WERI-Rb-1 (cell line): ENCODE data around the gene PACRG.

Experiments
- DNase-seq: peaks from one replicate; pipeline ENCODE4 v3.0.0-alpha.2; 2020
- H3K27ac ChIP-seq: fragments of 250-450 bp; sonication (Bioruptor Pico); 2 replicates; pipeline ENCODE4 v1.5.1; 2020; ENCODE audit warnings: mild to moderate bottlenecking, moderate library complexity
- H3K27me3 ChIP-seq: fragments of 250-450 bp; sonication (Bioruptor Pico); 2 replicates; pipeline ENCODE4 v1.5.1; 2021; ENCODE audit warnings: mild to moderate bottlenecking, low read depth, moderate library complexity; ENCODE audit not compliant: insufficient read depth, severe bottlenecking
- H3K36me3 ChIP-seq: fragments of 250-450 bp; sonication (Bioruptor Pico); 2 replicates; pipeline ENCODE4 v1.5.1; 2020; ENCODE audit warnings: mild to moderate bottlenecking, moderate library complexity
- H3K4me3 ChIP-seq: 2 replicates; pipeline ENCODE4 v1.5.1; 2011; ENCODE audit warnings: low read depth, mild to moderate bottlenecking, control low read depth, low read length
- H3K9me3 ChIP-seq: fragments of 250-450 bp; sonication (Bioruptor Pico); 2 replicates; pipeline ENCODE4 v1.5.1; 2021; ENCODE audit warnings: mild to moderate bottlenecking, moderate library complexity; ENCODE audit not compliant: severe bottlenecking
- TF ChIP-seq, protein P1 (sequence below): IDR thresholded peaks from 2 replicates; pipeline ENCODE4 v1.5.1; 2011; ENCODE audit warnings: low read depth, mild to moderate bottlenecking, control low read depth, inconsistent platforms, low read length

The PACRG gene

DNA sequence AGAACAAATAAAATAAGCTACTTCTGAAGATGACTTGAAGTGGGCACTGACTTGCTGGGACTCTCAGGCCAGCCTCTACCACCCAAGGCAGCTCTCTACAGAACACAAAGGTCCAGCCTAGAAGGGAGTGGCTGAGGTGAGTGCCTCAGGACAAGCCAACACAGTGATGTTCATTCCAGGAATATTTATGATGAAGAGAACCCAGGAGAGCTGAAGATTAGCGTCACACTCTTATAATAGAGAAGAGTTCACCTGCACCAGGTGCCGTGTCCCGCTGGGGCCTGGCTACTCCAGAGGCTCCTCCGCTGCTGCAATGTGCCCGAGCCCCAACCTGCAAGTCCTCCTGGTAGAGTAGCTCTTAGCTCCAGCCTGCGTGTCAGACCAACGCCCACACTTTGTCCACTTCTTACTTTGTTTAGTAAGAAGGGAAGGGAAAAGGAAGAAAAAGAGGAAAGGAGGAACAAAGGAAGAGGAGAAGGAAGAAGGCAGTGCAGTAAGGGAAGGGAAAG, 504.3 kb downstream of the PACRG start:
- no peaks in the 10 kb centered on the region for H3K27me3 ChIP-seq
- DNase-seq: no peak
- no peaks in the 10 kb centered on the region for H3K36me3 ChIP-seq
- no peak overlapping the region for H3K27ac ChIP-seq
- TF ChIP-seq, protein P1, sequence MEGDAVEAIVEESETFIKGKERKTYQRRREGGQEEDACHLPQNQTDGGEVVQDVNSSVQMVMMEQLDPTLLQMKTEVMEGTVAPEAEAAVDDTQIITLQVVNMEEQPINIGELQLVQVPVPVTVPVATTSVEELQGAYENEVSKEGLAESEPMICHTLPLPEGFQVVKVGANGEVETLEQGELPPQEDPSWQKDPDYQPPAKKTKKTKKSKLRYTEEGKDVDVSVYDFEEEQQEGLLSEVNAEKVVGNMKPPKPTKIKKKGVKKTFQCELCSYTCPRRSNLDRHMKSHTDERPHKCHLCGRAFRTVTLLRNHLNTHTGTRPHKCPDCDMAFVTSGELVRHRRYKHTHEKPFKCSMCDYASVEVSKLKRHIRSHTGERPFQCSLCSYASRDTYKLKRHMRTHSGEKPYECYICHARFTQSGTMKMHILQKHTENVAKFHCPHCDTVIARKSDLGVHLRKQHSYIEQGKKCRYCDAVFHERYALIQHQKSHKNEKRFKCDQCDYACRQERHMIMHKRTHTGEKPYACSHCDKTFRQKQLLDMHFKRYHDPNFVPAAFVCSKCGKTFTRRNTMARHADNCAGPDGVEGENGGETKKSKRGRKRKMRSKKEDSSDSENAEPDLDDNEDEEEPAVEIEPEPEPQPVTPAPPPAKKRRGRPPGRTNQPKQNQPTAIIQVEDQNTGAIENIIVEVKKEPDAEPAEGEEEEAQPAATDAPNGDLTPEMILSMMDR: no peak
- H3K9me3 ChIP-seq: no peaks in the 10 kb centered on the region
- no peak overlapping the region for H3K4me3 ChIP-seq

DNA sequence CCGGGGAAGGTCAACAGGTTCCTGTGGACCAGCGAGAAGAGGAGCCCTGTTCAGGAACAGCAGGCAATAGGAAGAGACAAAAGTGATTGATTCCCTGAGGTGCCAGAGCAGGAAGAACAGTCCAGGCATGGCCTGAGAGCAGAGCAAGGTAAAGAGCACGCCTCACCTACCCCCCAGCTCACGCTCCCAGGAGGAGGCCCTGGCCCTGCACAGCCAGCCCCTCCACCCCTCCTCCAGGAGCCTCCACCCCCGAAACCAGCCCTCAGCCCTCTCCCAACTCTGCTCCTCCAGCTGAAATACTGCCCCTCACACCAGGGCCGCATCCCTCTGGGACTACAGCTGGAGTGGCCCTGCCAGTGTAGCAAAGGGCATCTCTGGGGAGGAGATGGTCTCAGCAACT, 504.9 kb downstream of the PACRG start:
- no peak for DNase-seq
- Histone ChIP-seq H3K27me3 (no peaks in the 10 kb centered on the region), H3K9me3 (no peaks in the 10 kb centered on the region), H3K4me3 (no peak overlapping the region), H3K36me3 (no peaks in the 10 kb centered on the region), H3K27ac (no peak overlapping the region)
- TF ChIP-seq, protein P1: no peak

DNA sequence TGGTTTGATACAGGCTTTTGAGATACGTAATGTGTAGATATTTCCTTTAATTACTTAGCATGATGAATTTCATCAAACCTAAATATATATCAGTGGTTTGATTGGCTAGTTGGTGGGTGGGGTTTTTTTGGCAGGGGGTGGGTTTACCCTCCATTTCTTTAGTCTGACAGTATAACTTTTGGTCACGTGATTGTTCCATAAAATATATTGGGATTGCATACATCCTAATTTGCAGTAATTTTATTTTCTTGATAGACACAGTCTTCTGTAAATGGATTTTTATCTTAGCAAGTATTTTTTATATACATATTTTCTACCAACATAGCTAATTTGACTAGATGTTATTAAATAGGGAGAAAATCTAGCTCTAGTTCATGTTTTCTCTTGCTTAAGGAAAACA, 509.3 kb downstream of the PACRG start:
- H3K27ac ChIP-seq: no peak overlapping the region
- H3K36me3 ChIP-seq: no peaks in the 10 kb centered on the region
- TF ChIP-seq, protein P1: no peak
- H3K4me3 ChIP-seq: no peak overlapping the region
- DNase-seq: no peak
- H3K9me3 ChIP-seq: no peaks in the 10 kb centered on the region
- H3K27me3 ChIP-seq: no peaks in the 10 kb centered on the region

DNA sequence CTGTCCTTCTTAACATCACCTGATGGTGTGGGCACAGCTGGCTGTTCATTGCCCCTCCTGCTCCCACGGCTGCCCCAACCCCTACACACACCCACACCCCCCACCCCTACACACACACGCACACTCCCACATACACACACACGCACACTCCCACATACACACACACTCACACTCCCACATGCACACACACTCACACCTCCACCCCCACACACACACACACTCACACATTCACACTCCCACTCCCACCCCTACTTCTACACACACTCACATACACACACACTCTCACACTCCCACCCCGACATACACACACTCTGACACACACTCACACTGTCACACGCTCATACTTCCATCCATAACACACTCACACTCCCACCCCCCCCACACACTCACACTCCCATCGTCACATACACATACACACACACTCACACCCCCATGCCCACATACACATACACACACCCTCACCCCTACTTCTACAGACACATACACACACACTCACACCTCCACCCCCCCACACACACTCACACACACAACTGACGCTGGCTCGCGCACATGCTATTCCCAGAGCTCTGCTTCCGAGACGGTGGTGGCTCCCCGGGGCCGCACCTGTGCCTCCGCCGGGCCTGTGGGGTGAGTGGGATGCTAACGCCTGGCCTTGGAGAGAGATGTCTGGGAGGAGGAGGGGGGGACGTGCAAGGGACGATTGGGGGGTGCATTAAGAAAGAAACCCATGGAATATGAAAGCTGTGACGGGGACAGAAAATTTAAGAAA, 512.0 kb downstream of the PACRG start:
- Histone ChIP-seq H3K27ac (no peak overlapping the region), H3K4me3 (no peak overlapping the region), H3K27me3 (no peaks in the 10 kb centered on the region), H3K9me3 (no peaks in the 10 kb centered on the region), H3K36me3 (no peaks in the 10 kb centered on the region)
- TF ChIP-seq, protein P1: no peak
- no peak for DNase-seq

DNA sequence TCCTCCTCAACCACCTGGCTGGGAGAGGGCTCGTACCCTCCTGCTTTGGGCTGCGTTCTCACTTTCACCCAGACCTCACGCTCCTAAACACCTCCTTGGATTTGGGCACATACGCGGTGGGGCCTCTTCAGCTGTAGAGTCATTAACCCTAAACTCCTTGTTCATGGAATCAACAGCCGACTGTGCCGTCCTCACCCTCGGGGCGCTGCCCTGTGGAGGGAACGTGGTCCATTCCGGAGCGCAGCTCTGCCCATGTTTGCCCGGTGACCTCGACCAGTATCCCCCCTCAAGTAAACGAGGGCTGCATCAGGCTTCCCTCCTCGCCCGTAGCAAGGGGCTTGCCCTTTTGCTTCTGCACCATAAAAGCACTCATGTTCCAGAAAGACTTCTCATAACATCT, 512.8 kb downstream of the PACRG start:
- no peak overlapping the region for H3K4me3 ChIP-seq
- no peaks in the 10 kb centered on the region for H3K9me3 ChIP-seq
- TF ChIP-seq, protein P1: no peak
- H3K36me3 ChIP-seq: no peaks in the 10 kb centered on the region
- no peak for DNase-seq
- no peaks in the 10 kb centered on the region for H3K27me3 ChIP-seq
- H3K27ac ChIP-seq: no peak overlapping the region

DNA sequence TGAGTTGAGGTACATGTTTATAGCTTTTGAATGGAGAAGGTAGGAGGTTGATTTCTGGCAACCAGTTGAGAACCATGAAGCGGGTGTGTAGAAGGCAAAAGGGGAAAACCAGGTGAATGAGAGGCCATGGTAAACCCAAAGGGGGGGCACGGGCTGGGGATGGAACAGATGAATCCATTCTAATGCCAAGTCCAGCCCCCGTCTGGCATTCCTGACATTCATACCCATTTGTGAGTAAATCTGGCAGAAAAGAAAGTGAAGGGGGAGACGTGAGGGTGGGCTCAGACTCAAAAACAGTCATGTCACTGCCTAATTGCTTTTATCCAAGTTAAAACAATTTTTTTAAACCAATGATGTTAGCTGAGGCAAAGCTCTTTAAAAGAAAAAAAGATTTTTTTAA, 513.9 kb downstream of the PACRG start:
- no peak for DNase-seq
- TF ChIP-seq, protein P1: no peak
- Histone ChIP-seq H3K36me3 (no peaks in the 10 kb centered on the region), H3K27ac (no peak overlapping the region), H3K9me3 (no peaks in the 10 kb centered on the region), H3K4me3 (no peak overlapping the region), H3K27me3 (no peaks in the 10 kb centered on the region)
